ENCODE measurements around the gene PJA2.

Gene PJA2

DNA sequence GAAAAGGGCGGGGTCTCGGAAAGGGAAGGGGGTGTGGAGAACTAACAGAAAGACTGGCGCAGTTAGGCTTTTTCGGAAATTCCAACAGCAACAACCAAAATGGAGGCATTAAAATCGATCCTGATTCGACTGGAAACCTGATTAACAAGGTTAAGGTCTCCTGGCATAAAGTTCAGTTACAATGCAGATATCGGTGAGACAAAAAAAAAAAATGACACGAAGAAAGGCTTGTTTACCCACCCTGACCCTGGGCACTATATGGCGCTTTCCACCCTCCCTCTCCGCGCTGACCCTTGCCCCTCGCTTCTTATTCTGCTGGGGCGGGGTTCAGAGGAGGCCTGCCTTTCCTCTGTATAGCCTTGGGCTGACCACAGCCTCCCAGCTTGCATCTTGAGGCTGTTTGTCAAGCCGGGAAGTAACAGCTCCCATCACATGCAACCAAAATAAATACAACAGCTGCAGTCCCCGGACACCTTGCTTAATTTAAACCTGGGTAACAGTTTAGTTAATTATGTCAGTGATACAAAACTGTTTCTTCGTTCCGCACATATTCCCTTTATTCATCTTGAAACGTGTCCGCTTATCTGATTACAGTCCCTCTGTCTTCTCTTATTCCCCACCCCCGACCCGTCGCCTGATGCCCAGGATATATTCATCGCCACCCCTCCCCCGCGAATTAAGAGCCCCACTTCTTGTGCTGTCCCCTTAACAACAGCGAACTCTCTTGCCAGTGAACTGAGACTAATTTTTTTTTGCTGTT lies 795 bp upstream of the PJA2 start:
- DNase-seq (ENCODE audit: insufficient read length, low spot score) (no peak), FAIRE-seq (no peak)

DNA sequence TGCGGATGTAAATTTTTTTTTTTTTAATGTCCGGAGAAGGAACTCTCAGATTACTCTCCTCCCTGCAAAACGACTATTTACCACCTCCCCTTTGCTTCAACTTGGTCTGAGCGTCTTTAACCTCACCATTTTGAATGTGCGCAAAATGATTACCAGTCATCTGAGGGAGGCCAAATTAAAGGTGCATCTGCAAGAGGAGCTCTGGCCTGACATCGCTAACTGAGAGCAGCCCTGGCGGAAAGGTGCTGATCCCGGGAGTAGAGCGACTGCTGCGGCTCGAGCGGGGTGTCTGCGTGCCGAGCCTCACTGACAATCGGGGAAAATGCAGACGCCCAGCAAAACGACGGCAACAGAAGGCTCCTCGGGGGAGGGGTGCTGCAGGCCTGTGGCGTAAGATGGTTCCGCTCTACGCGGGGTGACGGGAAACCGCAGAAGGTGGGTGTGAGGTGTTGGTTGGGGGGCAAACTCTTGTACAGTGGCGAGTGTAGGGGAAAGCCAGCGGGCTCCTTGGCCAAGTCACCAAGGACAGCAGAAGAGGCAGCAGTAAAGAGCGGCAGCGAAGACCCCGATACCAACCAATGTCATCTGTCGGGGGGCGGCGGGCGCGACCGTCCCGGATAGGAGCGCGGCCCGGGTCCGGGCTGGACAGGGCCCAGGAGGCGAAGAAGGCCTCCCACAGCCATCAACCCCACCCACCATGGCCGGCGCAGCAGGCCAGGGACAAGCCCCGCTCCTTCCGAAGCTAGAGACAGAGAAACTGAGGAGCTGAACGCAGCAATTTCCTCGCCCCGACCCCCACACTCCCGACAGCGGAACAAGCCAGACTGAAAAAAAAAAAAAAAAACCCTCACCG lies 557 bp downstream of the PJA2 start:
- FAIRE-seq: peak; percentile 76

DNA sequence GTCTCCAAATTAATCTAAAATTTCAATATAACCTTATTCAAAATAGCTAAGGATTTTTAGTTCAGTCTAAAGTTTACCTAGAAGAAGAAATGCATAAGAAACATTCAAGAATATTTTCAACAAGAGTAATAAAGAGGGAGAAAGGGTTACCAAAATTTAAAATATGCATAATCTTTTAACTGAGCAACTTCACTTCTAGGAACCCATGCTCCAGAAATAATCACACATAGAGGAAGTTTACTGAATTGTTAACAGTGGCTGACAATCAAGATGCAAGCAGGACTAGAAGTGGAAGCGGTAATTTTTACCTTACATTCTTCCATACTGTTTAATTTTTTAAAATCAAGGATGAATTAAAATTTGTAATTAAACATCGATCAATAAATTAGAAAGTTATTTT lies 1.9 kb downstream of the PJA2 start:
- FAIRE-seq (peak; percentile 67), DNase-seq (ENCODE audit: insufficient read length, low spot score) (no peak)

More for the DNA sequence above, 557 bp downstream of the PJA2 start:
- DNase-seq (ENCODE audit: insufficient read length, low spot score): peak; percentile 20

DNA sequence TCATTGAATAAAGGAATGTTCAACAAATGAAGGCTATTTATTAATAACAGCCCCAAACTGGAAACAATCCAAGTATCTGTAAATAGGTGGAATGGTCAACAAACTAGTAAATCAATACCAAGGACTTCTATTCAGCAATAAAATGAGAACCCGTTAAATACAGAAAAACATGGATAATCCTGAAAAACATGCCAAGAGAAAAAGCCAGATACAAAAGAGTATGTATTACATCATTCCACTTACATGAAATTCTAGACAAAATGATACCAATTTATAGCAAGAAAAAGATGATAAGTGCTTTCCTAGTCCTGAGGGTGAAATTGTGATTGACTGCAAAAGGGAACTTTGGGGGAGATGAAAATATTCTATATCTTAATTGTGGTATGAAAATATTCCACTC lies 3.1 kb downstream of the PJA2 start:
- no peak for DNase-seq (ENCODE audit: insufficient read length, low spot score)
- no peak for FAIRE-seq

DNA sequence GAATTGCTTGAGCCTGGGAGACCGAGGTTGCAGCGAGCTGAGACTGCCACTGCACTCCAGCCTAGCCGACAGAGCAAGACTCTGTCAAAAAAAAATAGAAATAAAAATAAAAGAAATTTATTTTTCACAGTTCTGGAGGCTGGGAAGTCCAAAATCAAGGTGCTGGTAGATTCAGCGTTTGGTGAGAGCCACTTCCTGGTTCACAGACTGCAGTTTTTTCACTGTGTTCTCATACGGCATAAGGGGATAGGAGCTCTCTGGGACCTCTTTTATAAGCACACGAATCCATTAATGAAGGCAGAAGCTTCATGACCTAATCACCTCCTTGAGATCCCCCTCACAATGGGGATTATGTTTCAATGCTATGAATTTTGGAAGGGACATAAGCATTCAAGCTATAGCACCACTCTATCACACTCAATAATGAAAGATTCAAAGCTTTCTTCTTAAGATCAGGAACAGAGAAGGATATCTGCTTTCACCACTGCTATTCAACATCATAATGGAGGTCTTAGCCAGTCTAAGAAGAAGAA lies 5.3 kb downstream of the PJA2 start:
- no peak for FAIRE-seq
- no peak for DNase-seq (ENCODE audit: insufficient read length, low spot score)

DNA sequence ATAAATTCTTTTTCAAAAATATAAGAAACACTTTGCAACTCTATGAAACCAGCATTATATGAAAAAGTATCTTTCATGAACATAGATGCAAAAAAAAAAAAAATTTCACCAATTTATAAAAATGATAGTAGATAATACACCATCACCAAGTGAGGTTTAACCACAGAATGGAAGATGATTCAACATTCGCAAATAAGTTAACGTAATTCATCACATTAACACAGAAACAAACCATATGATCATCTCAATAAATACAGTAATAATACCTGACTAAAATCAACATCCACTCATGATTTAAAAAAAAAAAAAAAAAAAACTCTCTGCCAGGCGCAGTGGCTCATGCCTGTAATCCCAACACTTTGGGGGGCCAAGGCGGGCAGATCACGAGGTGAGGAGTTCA lies 6.3 kb downstream of the PJA2 start:
- DNase-seq (ENCODE audit: insufficient read length, low spot score): no peak
- no peak for FAIRE-seq

DNA sequence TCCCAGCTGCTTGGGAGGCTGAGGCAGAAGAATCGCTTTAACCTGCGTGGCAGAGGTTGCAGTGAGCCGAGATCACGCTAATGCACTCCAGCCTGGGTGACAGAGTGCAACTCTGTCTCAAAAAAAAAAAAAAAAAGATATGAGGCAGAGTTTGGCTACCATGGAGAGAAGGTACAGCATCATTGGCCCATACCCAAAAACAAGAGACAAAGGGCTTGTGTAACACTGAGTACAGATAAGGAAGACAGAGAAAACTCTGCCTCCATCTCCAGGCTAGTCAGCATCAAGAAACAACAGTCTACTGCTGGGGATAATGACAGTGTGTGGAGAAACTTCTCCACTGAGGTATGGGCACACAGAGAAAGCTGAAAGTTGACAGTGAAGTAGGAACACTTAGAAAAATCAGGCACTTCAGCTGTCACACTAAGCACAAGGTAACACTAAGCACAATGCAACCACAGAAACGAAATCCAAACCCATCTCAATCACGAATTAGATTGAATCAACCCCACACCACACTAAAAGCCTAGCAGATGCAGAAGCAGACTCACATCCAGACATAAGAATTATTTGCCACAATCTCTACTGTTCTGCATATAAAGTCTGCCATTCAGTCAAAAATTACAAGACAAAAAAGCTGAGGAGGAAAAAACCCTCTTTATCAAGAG lies 10.5 kb downstream of the PJA2 start:
- no peak for FAIRE-seq
- DNase-seq (ENCODE audit: insufficient read length, low spot score): no peak

DNA sequence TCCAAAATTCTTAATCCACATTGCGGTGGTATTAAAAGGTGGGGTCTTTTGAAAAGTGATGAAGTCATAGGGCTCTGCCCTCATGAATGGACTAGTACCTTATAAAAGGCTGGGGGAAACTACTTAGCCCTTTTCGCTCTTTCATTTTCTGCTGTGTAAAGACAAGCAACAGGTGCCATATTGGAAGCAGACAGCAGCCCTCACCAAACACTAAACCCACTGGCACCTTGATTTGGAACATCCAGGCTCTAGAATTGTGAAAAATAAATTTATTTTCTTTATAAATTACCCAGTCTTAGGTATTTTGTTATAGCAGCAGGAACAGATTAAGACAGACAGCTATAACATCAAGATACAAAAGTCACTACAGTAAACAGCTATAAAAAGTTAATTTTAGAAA lies 12.8 kb downstream of the PJA2 start:
- FAIRE-seq: no peak
- no peak for DNase-seq (ENCODE audit: insufficient read length, low spot score)

DNA sequence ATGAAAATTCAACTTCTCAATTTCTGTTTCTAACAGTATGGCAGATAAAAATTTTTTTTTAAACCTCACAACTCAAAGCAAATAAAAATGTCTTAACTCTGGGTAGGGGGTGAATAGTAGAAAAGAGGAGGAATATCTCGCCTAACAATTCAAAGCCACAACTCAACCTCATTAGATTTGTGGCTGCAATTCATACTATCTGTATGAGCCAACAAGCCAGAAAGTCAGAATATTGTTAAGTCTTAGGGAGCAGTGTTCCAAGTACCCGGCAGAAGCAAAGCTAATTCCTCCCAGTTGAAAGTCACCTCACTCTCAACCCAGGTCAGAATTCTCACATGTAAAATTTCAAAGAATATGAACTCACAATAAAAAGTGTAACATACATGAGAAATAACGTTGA lies 15.0 kb downstream of the PJA2 start:
- DNase-seq (ENCODE audit: insufficient read length, low spot score) (no peak), FAIRE-seq (peak; percentile 68)

DNA sequence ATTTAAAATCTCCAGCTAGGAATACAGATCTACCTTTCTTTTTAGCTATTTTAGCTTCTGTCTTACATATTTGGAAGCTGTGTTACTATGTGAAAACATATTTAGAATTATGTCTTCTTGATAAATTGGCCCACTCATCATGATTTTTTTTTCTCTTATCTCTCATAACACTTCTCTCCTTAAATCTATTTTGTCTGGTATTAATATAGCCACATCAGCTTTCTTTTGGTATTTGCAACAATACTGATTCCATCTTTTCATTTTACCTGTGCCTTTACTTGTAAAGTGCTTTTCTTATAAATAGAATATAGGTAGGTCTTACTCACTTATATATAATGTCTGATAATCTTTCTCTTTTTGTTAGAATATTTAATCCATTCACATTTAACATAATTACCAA lies 19.6 kb downstream of the PJA2 start:
- FAIRE-seq (no peak), DNase-seq (ENCODE audit: insufficient read length, low spot score) (no peak)

DNA sequence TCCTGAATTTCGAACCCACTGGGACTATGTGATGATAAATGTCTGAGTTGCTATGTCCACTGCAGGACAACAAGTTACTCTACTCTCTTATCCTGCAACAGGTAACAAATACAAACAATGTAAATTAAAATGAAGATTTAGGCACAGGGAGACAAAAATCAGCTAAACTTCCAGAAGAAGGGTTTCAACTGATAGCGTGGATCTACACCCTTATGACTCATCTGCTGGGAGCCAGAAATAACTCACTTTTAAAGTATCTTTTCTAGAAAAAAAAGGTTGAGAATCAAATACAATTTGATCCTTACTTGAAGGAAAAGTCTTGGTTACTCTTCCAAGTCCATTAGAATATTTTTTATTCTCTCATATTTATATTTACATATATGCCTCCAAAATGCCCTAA lies 21.4 kb downstream of the PJA2 start:
- DNase-seq (ENCODE audit: insufficient read length, low spot score) (no peak), FAIRE-seq (no peak)

DNA sequence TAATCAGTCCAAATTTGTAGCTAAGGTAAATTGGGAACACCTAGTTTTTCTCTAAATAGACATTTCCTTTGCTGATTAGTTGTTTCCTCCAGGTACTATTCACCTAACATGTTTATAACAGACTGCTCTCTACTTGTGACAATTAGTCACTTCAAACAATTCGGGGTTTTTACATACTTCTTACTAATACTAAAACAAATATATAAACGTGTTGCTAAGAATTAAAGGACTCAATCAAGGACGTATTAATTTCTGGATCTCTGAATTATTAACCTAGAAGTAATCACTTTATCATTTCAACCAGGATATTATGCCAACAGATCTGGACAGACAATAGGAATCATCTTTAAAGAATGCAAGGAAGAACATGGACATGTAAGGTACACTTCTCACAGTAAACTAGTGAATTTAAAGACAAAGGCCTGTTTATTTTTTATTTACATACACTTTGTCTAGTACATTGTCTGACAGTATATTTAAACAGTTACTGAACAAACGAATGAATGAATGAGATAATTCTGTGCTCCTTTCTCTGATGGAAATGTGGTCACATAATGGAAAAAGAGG lies 22.3 kb downstream of the PJA2 start:
- DNase-seq (ENCODE audit: insufficient read length, low spot score) (no peak), FAIRE-seq (no peak)

DNA sequence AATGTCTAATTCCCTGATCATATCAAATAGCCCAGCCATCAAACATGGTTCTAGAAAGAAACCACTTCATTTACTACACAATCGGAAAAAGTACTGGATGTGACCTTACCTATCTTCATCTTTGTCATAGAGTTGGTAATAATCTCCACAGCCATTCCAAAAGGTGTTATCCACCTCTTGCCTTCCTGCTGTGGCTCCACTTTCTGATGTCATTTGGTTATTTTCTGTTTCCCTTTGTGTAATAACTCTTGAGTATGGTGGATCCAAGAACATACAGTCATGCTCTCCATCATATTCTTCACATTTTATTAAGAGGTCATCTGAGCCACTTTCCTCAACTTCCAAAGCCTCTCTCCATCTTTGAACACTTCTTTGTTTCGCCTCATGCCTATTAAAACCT lies 31.7 kb downstream of the PJA2 start:
- no peak for DNase-seq (ENCODE audit: insufficient read length, low spot score)
- FAIRE-seq: no peak

DNA sequence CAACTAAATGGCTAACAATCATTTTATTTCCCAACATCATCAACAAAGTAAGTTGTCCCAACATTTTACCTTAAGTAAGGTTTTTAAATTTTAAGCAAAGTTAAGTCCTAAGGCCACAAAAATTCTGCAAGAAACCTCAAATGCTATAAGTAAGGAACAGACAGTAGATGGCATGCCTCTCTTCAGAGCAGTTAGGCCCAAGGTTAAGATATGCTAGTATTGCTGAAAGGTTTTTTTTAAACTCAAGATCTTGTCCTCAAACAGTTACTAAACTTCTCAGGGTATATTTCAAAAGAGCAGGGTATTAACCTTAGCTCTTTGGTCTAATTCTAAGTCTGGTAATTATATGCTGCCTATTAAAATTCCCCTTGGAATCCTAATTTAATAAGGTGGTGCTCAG lies 35.1 kb downstream of the PJA2 start:
- DNase-seq (ENCODE audit: insufficient read length, low spot score) (no peak), FAIRE-seq (peak; percentile 62)

DNA sequence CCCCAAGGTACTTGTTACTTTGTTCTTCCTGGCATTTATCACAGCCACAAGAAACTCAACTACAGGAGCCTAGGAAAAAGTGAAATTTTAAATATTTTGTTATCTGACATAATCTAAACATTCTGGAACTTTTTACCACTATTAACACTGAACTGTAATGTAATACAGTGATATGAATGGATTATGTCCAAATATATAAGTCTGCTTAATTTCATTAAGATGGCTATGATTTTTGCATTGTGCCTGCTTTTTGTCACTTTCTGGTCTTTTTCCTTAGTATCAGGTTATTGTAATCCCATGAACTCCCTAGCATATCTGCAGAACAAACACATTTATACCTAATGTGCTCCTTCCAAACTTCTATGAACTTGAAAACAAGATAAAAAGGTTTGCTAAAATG lies 35.8 kb downstream of the PJA2 start:
- DNase-seq (ENCODE audit: insufficient read length, low spot score) (no peak), FAIRE-seq (no peak)

DNA sequence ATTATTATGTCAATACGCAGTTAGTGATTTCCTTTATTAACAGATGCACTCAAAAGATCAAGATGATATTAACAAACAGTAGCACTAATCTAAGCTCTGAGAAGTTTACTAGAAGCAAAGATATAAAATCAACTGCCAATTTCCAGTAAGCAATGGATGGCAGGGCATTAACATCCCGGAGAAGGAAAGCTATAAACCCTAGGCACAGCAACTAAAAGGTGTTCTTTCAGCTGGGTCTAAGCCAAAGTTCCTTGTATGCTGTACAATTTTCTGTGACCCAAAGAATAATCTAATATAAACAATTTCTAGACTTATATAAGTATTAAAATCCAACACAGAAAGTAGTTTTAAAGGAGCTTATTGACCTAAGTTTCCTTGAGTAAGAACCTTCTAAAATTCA lies 39.4 kb downstream of the PJA2 start:
- DNase-seq (ENCODE audit: insufficient read length, low spot score) (no peak), FAIRE-seq (no peak)

DNA sequence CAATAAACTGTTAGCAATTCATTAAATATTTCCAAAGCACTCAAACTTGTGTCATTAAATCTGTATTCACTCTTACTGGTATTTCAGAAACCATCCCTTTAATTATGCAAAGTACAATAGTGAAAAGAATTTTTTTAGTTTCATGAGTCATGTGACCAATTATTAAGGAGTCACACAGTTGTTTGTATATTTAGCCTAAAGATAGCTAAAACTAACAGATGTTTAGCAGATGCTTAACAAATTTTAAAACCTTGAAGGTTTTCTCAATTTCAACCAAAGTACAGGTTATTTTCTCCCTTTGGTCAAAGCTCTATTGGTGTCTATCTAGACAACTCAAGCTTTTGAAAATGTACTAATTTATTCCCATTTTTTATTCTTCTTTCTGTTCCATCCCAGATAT lies 44.1 kb downstream of the PJA2 start:
- no peak for FAIRE-seq
- DNase-seq (ENCODE audit: insufficient read length, low spot score): no peak

DNA sequence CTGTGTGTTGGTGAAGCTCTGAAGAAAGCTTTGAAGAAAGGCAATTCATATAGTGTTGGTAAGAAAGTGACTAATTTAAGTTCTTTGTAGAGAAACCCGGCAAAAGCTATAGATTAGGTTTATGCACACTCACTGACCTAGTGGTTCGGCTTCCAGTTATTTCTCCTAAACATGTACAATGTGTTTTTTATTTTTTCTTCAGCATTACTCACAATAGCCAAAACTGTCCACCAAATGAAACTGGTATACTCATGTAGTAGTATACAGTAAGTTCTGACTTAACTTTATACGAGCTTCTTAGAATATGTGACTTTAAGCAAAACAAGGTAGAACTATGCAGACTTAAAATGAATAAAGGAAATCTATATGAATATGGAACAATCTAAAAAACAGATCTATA lies 44.8 kb downstream of the PJA2 start:
- FAIRE-seq: no peak
- no peak for DNase-seq (ENCODE audit: insufficient read length, low spot score)

DNA sequence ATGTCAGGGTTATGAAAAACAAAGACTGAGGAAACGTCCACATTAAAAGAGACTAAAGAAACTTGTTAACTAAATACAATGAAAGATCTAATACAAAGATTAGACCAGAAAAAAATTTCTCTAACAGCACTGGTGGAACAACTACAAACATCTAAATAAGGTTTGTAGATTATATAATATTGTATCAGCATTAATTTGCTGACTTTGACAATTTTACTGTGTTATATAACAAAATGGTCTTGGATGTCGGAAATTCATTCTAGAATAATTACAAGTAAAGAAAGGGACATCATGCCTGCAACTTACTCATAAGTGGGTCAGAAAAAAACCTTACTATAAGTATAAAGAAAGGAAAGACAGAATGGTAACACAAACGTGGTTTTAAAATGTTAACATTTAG lies 50.1 kb downstream of the PJA2 start:
- no peak for FAIRE-seq
- no peak for DNase-seq (ENCODE audit: insufficient read length, low spot score)

DNA sequence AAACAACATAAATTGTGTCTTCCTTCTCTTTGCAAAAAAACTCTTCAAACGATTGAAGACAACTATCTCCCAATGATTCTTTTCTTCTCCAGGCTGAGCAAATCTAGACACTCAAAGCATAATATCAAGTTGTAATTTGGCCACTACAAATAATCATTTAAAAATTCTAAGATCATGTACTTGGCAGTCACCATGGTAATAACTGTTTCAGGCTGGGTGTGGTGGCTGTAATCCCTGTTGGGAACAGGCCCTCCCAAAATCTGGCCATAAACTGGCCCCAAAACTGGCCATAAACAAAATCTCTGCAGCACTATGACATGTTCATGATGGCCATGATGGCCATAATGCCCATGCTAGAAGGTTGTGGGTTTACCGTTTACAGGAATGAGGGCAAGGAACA lies 52.0 kb downstream of the PJA2 start:
- FAIRE-seq: no peak

DNA sequence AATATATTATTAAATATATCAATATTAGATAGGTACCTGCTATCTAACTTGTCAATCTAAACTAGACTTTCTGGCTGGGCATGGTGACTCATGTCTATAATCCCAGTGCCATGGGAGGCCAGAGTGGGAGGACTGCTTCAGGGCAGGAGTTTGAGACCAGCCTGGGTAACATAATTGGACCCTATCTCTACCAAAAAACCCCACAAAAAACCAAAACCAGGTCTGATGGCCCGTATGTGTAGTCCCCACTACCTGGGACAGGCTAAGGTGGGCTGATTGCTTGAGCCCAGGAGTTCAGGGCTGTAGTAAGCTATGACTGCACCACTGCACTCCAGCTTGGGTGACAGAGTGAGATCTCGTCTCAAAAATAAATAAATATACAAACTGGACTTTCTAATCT lies 55.0 kb downstream of the PJA2 start:
- DNase-seq (ENCODE audit: insufficient read length, low spot score): no peak

More for the DNA sequence above, 52.0 kb downstream of the PJA2 start:
- DNase-seq (ENCODE audit: insufficient read length, low spot score): no peak

More for the DNA sequence above, 55.0 kb downstream of the PJA2 start:
- FAIRE-seq: no peak
